MM.1S (cell line): Measurements from ENCODE around the gene DMBX1.

Source experiments
- DNase-seq: peaks from one replicate; pipeline ENCODE4 v3.0.0-alpha.2; 2015
- H2AFZ ChIP-seq: fragments of 300-600 bp; sonication (generic); 2 replicates; pipeline ENCODE4 v1.6.0; 2016; ENCODE audit warnings: antibody characterized with exemption, low read length
- H3F3A ChIP-seq: fragments of 300-600 bp; sonication (generic); 2 replicates; pipeline ENCODE4 v1.6.1; 2016; ENCODE audit warnings: mild to moderate bottlenecking, antibody characterized with exemption, low read length, moderate library complexity, mixed read lengths; ENCODE audit not compliant: insufficient read depth
- H3K27ac ChIP-seq: fragments of 300-600 bp; sonication (generic); 2 replicates; pipeline ENCODE4 v1.5.1; 2016; ENCODE audit warnings: mild to moderate bottlenecking, low read length
- H3K27me3 ChIP-seq: fragments of 300-600 bp; sonication (generic); replicated peaks from 2 replicates; pipeline ENCODE4 v1.6.0; 2016; ENCODE audit warnings: low read length; ENCODE audit not compliant: insufficient read depth
- H3K36me3 ChIP-seq: fragments of 300-600 bp; sonication (generic); replicated peaks from 2 replicates; pipeline ENCODE4 v1.6.1; 2016; ENCODE audit warnings: mild to moderate bottlenecking, low read length, mixed read lengths; ENCODE audit not compliant: insufficient read depth
- H3K4me1 ChIP-seq: fragments of 300-600 bp; sonication (generic); 2 replicates; pipeline ENCODE4 v1.6.1; 2016; ENCODE audit warnings: low read length, mixed read lengths
- H3K4me2 ChIP-seq: fragments of 300-600 bp; sonication (generic); 2 replicates; pipeline ENCODE4 v1.6.0; 2016; ENCODE audit warnings: low read depth, low read length
- H3K4me3 ChIP-seq: fragments of 300-600 bp; sonication (generic); 2 replicates; pipeline ENCODE4 v1.5.1; 2016; ENCODE audit warnings: low read length, mixed read lengths
- H3K79me2 ChIP-seq: fragments of 300-600 bp; sonication (generic); 2 replicates; pipeline ENCODE4 v1.6.1; 2016; ENCODE audit warnings: mixed run types, low read length, mixed read lengths
- H3K9ac ChIP-seq: fragments of 300-600 bp; sonication (generic); 2 replicates; pipeline ENCODE4 v1.6.1; 2016; ENCODE audit warnings: low read length, mixed read lengths
- H3K9me2 ChIP-seq: fragments of 300-600 bp; sonication (generic); replicated peaks from 2 replicates; pipeline ENCODE4 v1.6.1; 2016; ENCODE audit warnings: mild to moderate bottlenecking, low read length, mixed read lengths; ENCODE audit not compliant: insufficient read depth
- H3K9me3 ChIP-seq: fragments of 300-600 bp; sonication (generic); replicated peaks from 2 replicates; pipeline ENCODE4 v1.6.1; 2016; ENCODE audit warnings: mild to moderate bottlenecking, low read length, mixed read lengths; ENCODE audit not compliant: insufficient read depth
- H4K20me1 ChIP-seq: fragments of 300-600 bp; sonication (generic); 2 replicates; pipeline ENCODE4 v1.6.1; 2016; ENCODE audit warnings: mild to moderate bottlenecking, low read length, moderate library complexity, mixed read lengths; ENCODE audit not compliant: insufficient read depth
- CTCF ChIP-seq: fragments of 300-600 bp; sonication (generic); IDR thresholded peaks from 2 replicates; pipeline ENCODE4 v1.5.1; 2016; ENCODE audit warnings: antibody characterized with exemption, low read length, mixed read lengths
- EZH2 ChIP-seq: fragments of 300-600 bp; sonication (generic); optimal IDR thresholded peaks from 2 replicates; pipeline ENCODE3; 2017; ENCODE audit warnings: low read depth, mild to moderate bottlenecking, antibody characterized with exemption, low read length, mixed read lengths
- EZH2phosphoT487 ChIP-seq: fragments of 300-600 bp; sonication (generic); IDR thresholded peaks from 2 replicates; pipeline ENCODE4 v1.6.1; 2018; ENCODE audit warnings: antibody characterized with exemption, low read length

DMBX1 gene

GRCh38 chr1:46447499-46448108, 42.0 kb upstream of the DMBX1 start:
- no peaks in the 10 kb centered on the region for H3K79me2 ChIP-seq
- no peaks in the 10 kb centered on the region for H3K4me1 ChIP-seq
- TF ChIP-seq CTCF (no peak), EZH2 (peak; percentile 62), EZH2phosphoT487 (no peak)
- no peaks in the 10 kb centered on the region for H3F3A ChIP-seq
- no peak overlapping the region for H3K4me3 ChIP-seq
- DNase-seq: no peak
- no peaks in the 10 kb centered on the region for H3K36me3 ChIP-seq
- no peak overlapping the region for H3K4me2 ChIP-seq
- H3K27me3 ChIP-seq: peaks cover 66% of the 10 kb centered on the region
- no peak overlapping the region for H3K27ac ChIP-seq
- no peak overlapping the region for H3K9ac ChIP-seq
- no peak overlapping the region for H2AFZ ChIP-seq
- H4K20me1 ChIP-seq: no peaks in the 10 kb centered on the region
- no peaks in the 10 kb centered on the region for H3K9me3 ChIP-seq
- no peaks in the 10 kb centered on the region for H3K9me2 ChIP-seq

GRCh38 chr1:46448109-46448911, 41.3 kb upstream of the DMBX1 start:
- TF ChIP-seq EZH2 (peak; percentile 60), EZH2phosphoT487 (no peak)
- H3K9me3 ChIP-seq: no peaks in the 10 kb centered on the region
- H3K27ac ChIP-seq: no peak overlapping the region
- H3K9ac ChIP-seq: no peak overlapping the region
- H3K79me2 ChIP-seq: no peaks in the 10 kb centered on the region
- no peaks in the 10 kb centered on the region for H3F3A ChIP-seq
- no peak overlapping the region for H3K4me2 ChIP-seq
- H3K4me3 ChIP-seq: no peak overlapping the region
- no peaks in the 10 kb centered on the region for H3K36me3 ChIP-seq
- no peaks in the 10 kb centered on the region for H4K20me1 ChIP-seq
- H3K27me3 ChIP-seq: peaks cover 66% of the 10 kb centered on the region
- no peak overlapping the region for H2AFZ ChIP-seq
- H3K9me2 ChIP-seq: no peaks in the 10 kb centered on the region
- DNase-seq: no peak
- H3K4me1 ChIP-seq: no peaks in the 10 kb centered on the region

- no peaks in the 10 kb centered on the region for H3K9me2 ChIP-seq
Observed at GRCh38 chr1:46449223-46450159, 40.1 kb upstream of the DMBX1 start.

More at GRCh38 chr1:46449223-46450159, 40.1 kb upstream of the DMBX1 start:
- Histone ChIP-seq H3K4me2 (no peak overlapping the region), H3K27ac (no peak overlapping the region), H3K36me3 (no peaks in the 10 kb centered on the region), H3F3A (no peaks in the 10 kb centered on the region), H3K9me3 (no peaks in the 10 kb centered on the region), H3K27me3 (peaks cover 71% of the 10 kb centered on the region), H3K4me3 (no peak overlapping the region), H3K79me2 (no peaks in the 10 kb centered on the region), H3K4me1 (no peaks in the 10 kb centered on the region), H3K9ac (no peak overlapping the region), H2AFZ (no peak overlapping the region), H4K20me1 (no peaks in the 10 kb centered on the region)
- DNase-seq: no peak
- TF ChIP-seq CTCF (no peak), EZH2 (no peak), EZH2phosphoT487 (no peak)
